ENCODE measurements around the gene HSD3B1.
"Not testable (repeated sequence)": the region's sequence is repeated elsewhere in the genome, so short reads cannot be mapped to it uniquely, and the experiment has no call there.

HSD3B1 gene

DNA sequence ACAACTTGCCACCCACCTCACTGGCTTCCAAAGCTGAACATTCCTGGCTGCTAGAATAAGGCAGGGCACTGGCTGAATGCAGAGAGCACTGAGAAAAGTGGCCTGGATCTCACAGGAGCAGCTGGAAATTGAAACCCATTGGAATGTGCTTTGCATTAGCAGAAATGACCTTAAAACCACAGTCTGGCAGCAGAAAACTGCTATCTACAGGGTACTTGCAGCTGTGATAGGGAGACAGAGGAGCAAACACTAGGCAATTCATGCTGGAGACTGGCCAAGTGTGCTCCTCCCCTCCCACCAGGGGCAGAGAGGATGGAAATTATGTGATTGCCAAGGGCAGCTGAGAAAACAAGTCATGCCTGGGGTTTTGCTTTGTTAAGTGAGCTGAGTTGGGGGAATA lies 47.2 kb downstream of the HSD3B1 start:
- peak; percentile 42 for DNase-seq (ENCODE audit: low spot score)

DNA sequence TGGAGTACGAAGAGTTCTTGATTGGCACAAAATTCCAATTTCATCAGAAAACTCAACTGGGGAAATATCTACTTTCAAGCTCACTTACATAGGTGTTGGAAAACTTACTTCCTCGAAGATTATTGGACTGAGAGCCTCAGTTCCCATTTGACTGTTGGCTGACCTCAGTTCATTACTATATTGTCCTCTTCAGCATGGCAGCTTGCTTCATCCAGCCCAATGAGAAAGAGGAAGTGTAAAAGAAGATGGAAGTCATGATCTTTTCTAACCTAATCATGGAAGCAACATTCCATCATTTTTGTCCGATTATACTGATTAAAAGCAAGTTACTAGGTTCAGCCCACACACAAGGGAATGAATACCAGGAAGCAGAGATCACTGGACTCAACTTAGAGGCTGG lies 49.4 kb downstream of the HSD3B1 start:
- no peak for DNase-seq (ENCODE audit: low spot score)

DNA sequence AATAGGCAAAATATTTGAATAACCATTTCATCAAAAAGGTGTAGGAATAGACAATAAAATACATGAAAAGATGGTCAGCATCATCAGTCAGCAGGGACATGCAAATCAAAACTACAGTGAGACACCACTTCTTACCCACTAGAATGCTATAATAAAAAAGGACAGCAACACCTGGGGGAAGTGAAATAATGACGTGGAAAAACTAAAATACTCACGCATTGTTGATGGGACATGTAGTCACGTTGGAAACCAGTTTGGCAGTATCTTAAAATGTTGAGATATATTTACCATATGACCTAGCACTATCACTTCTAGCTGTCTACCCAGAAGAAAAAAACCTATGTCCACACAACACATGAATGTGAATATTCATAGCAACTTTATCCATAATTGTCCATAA lies 53.4 kb downstream of the HSD3B1 start:
- DNase-seq (ENCODE audit: low spot score): not testable (repeated sequence)

DNA sequence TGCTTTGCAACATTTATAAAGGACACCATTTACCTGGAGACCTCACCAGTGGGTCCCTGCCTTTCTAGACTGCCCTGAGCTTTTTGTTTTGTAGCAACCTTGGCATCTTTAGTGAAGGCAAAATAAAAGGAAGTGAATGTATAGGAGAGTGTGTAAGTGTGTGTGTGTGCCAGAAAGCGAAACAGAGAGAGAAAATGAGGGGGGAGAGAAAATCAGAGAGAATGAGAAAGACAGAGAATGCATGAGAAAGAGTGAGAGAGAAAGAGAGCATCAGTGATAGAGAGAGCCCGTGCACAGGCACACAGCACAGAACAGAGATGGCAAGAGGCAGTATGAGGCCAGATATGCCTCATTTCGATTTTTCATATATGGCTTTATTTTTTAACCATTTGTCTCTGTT lies 57.5 kb downstream of the HSD3B1 start:
- DNase-seq (ENCODE audit: low spot score): no peak

Data from putamen (tissue), 1 donor.